Glutamatergic neuron (in vitro differentiated cells): ENCODE measurements around the gene ST6GALNAC3. TPM values are rescaled to one million over a fixed set of nuclear protein-coding genes. Genes with fewer than 3 reads are reported as not detected.
A peak's percentile ranks its signal among the peaks of the same experiment; 100 is the strongest.

Source experiments
- DNase-seq: peaks from one replicate; pipeline ENCODE4 v3.0.0; 2022
- H3K27ac Mint-ChIP-seq: one replicate; pipeline ENCODE4 v1.8.0; 2020; ENCODE audit warnings: mild to moderate bottlenecking, mixed read lengths, inconsistent platforms; ENCODE audit not compliant: unreplicated experiment
- H3K27me3 Mint-ChIP-seq: one replicate; pipeline ENCODE4 v1.8.0; 2020; ENCODE audit warnings: mild to moderate bottlenecking, moderate library complexity, mixed read lengths, inconsistent platforms; ENCODE audit not compliant: unreplicated experiment
- H3K36me3 Mint-ChIP-seq: one replicate; pipeline ENCODE4 v1.8.0; 2020; ENCODE audit warnings: mild to moderate bottlenecking, mixed read lengths, inconsistent platforms; ENCODE audit not compliant: unreplicated experiment
- H3K4me1 Mint-ChIP-seq: one replicate; pipeline ENCODE4 v1.8.0; 2020; ENCODE audit warnings: mild to moderate bottlenecking, low read depth, mixed read lengths, inconsistent platforms; ENCODE audit not compliant: unreplicated experiment
- H3K4me3 Mint-ChIP-seq: one replicate; pipeline ENCODE4 v1.8.0; 2020; ENCODE audit warnings: mild to moderate bottlenecking, mixed read lengths, inconsistent platforms; ENCODE audit not compliant: unreplicated experiment
- H3K9me3 Mint-ChIP-seq: one replicate; pipeline ENCODE4 v1.8.0; 2020; ENCODE audit warnings: mild to moderate bottlenecking, moderate library complexity, mixed read lengths, inconsistent platforms; ENCODE audit not compliant: unreplicated experiment
- CTCF ChIP-seq: fragments of 200-600 bp; sonication (generic); IDR thresholded peaks from one replicate; pipeline ENCODE4 v1.5.0; 2021; ENCODE audit not compliant: partially characterized antibody, unreplicated experiment
- total RNA-seq: library from RNA; stranded (reverse); fragmentation: NEBNext Ultra II Directional; extraction: Animal tissue kit (Norgen Biotek cat#: 25700); gene quantifications from one replicate; pipeline ENCODE4 v1.2.1, GENCODE V29; 2021; ENCODE audit not compliant: unreplicated experiment

Gene ST6GALNAC3
- total RNA-seq, 1 donor from 2014 or later: 6.5 TPM

GRCh38 chr1:76140227-76140626 lies 65.7 kb downstream of the ST6GALNAC3 start:
- no peak for TF ChIP-seq CTCF
- peaks cover 3% of the 10 kb centered on the region for H3K36me3 Mint-ChIP-seq
- DNase-seq: no peak
- peaks cover 1% of the 10 kb centered on the region for H3K27me3 Mint-ChIP-seq
- no peak overlapping the region for H3K4me3 Mint-ChIP-seq
- H3K4me1 Mint-ChIP-seq: peaks cover 4% of the 10 kb centered on the region
- H3K9me3 Mint-ChIP-seq: no peaks in the 10 kb centered on the region
- no peak overlapping the region for H3K27ac Mint-ChIP-seq

- no peak overlapping the region for H3K27ac Mint-ChIP-seq
- no peak for TF ChIP-seq CTCF
- H3K36me3 Mint-ChIP-seq: peaks cover 3% of the 10 kb centered on the region
Observed at GRCh38 chr1:76141929-76142328, 67.4 kb downstream of the ST6GALNAC3 start.

GRCh38 chr1:76142771-76143540 lies 68.4 kb downstream of the ST6GALNAC3 start:
- DNase-seq: no peak
- H3K4me1 Mint-ChIP-seq: peaks cover 11% of the 10 kb centered on the region
- H3K36me3 Mint-ChIP-seq: peaks cover 3% of the 10 kb centered on the region
- H3K27me3 Mint-ChIP-seq: peaks cover 1% of the 10 kb centered on the region
- no peaks in the 10 kb centered on the region for H3K9me3 Mint-ChIP-seq
- no peak overlapping the region for H3K27ac Mint-ChIP-seq
- no peak for TF ChIP-seq CTCF
- H3K4me3 Mint-ChIP-seq: no peak overlapping the region

More at GRCh38 chr1:76141929-76142328, 67.4 kb downstream of the ST6GALNAC3 start:
- no peak for DNase-seq
- Mint-ChIP-seq H3K27me3 (peaks cover 1% of the 10 kb centered on the region), H3K4me3 (peak overlapping the region; percentile 40), H3K9me3 (no peaks in the 10 kb centered on the region), H3K4me1 (peaks cover 4% of the 10 kb centered on the region)

GRCh38 chr1:76144247-76144646 lies 69.7 kb downstream of the ST6GALNAC3 start:
- H3K27me3 Mint-ChIP-seq: peaks cover 1% of the 10 kb centered on the region
- H3K4me1 Mint-ChIP-seq: peaks cover 18% of the 10 kb centered on the region
- TF ChIP-seq CTCF: no peak
- DNase-seq: no peak
- no peak overlapping the region for H3K27ac Mint-ChIP-seq
- H3K36me3 Mint-ChIP-seq: peaks cover 3% of the 10 kb centered on the region
- H3K4me3 Mint-ChIP-seq: no peak overlapping the region
- H3K9me3 Mint-ChIP-seq: peaks cover 6% of the 10 kb centered on the region

- DNase-seq: no peak
- Mint-ChIP-seq H3K9me3 (peaks cover 6% of the 10 kb centered on the region), H3K27me3 (peaks cover 1% of the 10 kb centered on the region), H3K27ac (no peak overlapping the region), H3K4me3 (no peak overlapping the region), H3K4me1 (peaks cover 15% of the 10 kb centered on the region), H3K36me3 (peaks cover 3% of the 10 kb centered on the region)
- no peak for TF ChIP-seq CTCF
Observed at GRCh38 chr1:76145332-76145731, 70.8 kb downstream of the ST6GALNAC3 start.
